LoVo (cell line): Measurements from ENCODE around the gene PRKACA.
A peak's percentile ranks its signal among the peaks of the same experiment; 100 is the strongest.

Experiments
- DNase-seq: peaks from one replicate; pipeline ENCODE4 v3.0.0-alpha.2; 2016; ENCODE audit warnings: low spot score

PRKACA gene

GRCh38 chr19:14091813-14092462 lies 25.6 kb downstream of the PRKACA start:
- no peak for DNase-seq

GRCh38 chr19:14091081-14091812 lies 26.3 kb downstream of the PRKACA start:
- DNase-seq: peak; percentile 74

GRCh38 chr19:14090509-14091080 lies 27.0 kb downstream of the PRKACA start, which contains the start of gene SAMD1:
Gene SAMD1 (minus strand): TSS chr19:14090751.
- DNase-seq: peak; percentile 81

GRCh38 chr19:14089662-14090508 lies 27.7 kb downstream of the PRKACA start:
- peak; percentile 51 for DNase-seq

- peak; percentile 16 for DNase-seq
These were observed 28.2 kb downstream of the PRKACA start for GRCh38 chr19:14089412-14089661.

GRCh38 chr19:14088634-14089411 lies 28.7 kb downstream of the PRKACA start:
- no peak for DNase-seq

- no peak for DNase-seq
These were observed 31.5 kb downstream of the PRKACA start for GRCh38 chr19:14086098-14086497.

- no peak for DNase-seq
These were observed 32.1 kb downstream of the PRKACA start, which contains the start of gene C19orf67 for GRCh38 chr19:14085309-14085995. Gene C19orf67 (minus strand): TSS chr19:14085783. CDS start chr19:14085627, 156 bp downstream.

GRCh38 chr19:14082675-14082960 lies 34.9 kb downstream of the PRKACA start:
- DNase-seq: no peak

- DNase-seq: no peak
These were observed 35.5 kb downstream of the PRKACA start for GRCh38 chr19:14081797-14082674.

- peak; percentile 99 for DNase-seq
These were observed 36.4 kb downstream of the PRKACA start for GRCh38 chr19:14080887-14081796.

- no peak for DNase-seq
These were observed 39.2 kb downstream of the PRKACA start for GRCh38 chr19:14078411-14078810.

- peak; percentile 38 for DNase-seq
These were observed 43.4 kb downstream of the PRKACA start for GRCh38 chr19:14073925-14074838.

- peak; percentile 79 for DNase-seq
These were observed 44.2 kb downstream of the PRKACA start for GRCh38 chr19:14073261-14073924.

GRCh38 chr19:14072535-14073260 lies 44.9 kb downstream of the PRKACA start, which contains the start of gene MISP3:
Gene MISP3 (plus strand): TSS chr19:14072786. CDS start chr19:14073310, 524 bp downstream.
- peak; percentile 66 for DNase-seq

GRCh38 chr19:14070268-14071050 lies 47.1 kb downstream of the PRKACA start:
- no peak for DNase-seq
